Measurements from ENCODE around the gene KCNAB2.

GRCh38 chr1:6085666-6086065 is 40.0 kb downstream of the KCNAB2 start:
- no peak for TF ChIP-seq CTCF (IDR thresholded peaks at IDR 0.05)
- TF ChIP-seq EZH2 (IDR thresholded peaks at IDR 0.05) = no peak
- TF ChIP-seq EZH2phosphoT487 (IDR thresholded peaks at IDR 0.05) = no peak
